PC-9 (cell line): Measurements from ENCODE around the gene IQCK.

Source experiments
- CTCF ChIP-seq: fragments of 200-600 bp; sonication (generic); conservative IDR thresholded peaks from 2 replicates; pipeline ENCODE4 v1.6.1; 2017; ENCODE audit warnings: mixed run types, antibody characterized with exemption, mild to moderate bottlenecking, moderate library complexity
- EZH2 ChIP-seq: fragments of 200-600 bp; sonication (generic); IDR thresholded peaks from 2 replicates; pipeline ENCODE4 v1.8.0; 2017; ENCODE audit warnings: antibody characterized with exemption, low read depth

GRCh38 chr16:19717741-19718623, at the start of gene IQCK, which contains the start of gene KNOP1:
- TF ChIP-seq EZH2, result no peak
- TF ChIP-seq CTCF, result no peak
